Astrocyte of the cerebellum (primary cell): Measurements from ENCODE around the gene PCSK1.
A peak's percentile ranks its signal among the peaks of the same experiment; 100 is the strongest.
"Not testable (repeated sequence)": the region's sequence is repeated elsewhere in the genome, so short reads cannot be mapped to it uniquely, and the experiment has no call there.

Experiments
- DNase-seq: peaks from one replicate; pipeline ENCODE4 v3.0.0-alpha.2; 2011; ENCODE audit warnings: low read depth
- H3K4me3 ChIP-seq: 2 replicates; pipeline ENCODE4 v1.5.1; 2011; ENCODE audit warnings: mild to moderate bottlenecking, low read depth, low read length, moderate library complexity
- CTCF ChIP-seq: IDR thresholded peaks from 2 replicates; pipeline ENCODE4 v1.5.1; 2012; ENCODE audit warnings: low read length, low read depth, moderate library complexity, mild to moderate bottlenecking; ENCODE audit errors: missing control alignments
- in situ Hi-C: cut with HindIII; loops from 2 replicates; pipeline ENCODE4 v1.10.0; 2017; ENCODE audit warnings: low sequenced_read_pairs

PCSK1 gene

GRCh38 chr5:96402500-96402899 is 30.5 kb downstream of the PCSK1 start:
- in situ Hi-C loops, result no loop called here
- H3K4me3 ChIP-seq, result no peak overlapping the region
- no peak for DNase-seq
- no peak for TF ChIP-seq CTCF

GRCh38 chr5:96396878-96397277 is 36.2 kb downstream of the PCSK1 start:
- no peak for DNase-seq
- H3K4me3 ChIP-seq, result no peak overlapping the region
- in situ Hi-C loops, result no loop called here
- TF ChIP-seq CTCF, result no peak

GRCh38 chr5:96395295-96395694 is 37.8 kb downstream of the PCSK1 start:
- in situ Hi-C loops, H3K4me3 ChIP-seq, DNase-seq: not testable (repeated sequence)

GRCh38 chr5:96391921-96392320 is 41.1 kb downstream of the PCSK1 start:
- TF ChIP-seq CTCF, result no peak
- in situ Hi-C loops, result no loop called here
- no peak overlapping the region for H3K4me3 ChIP-seq

GRCh38 chr5:96388176-96388575 is 44.9 kb downstream of the PCSK1 start:
- TF ChIP-seq CTCF, result no peak
- no peak overlapping the region for H3K4me3 ChIP-seq
- DNase-seq, result peak; percentile 1
- in situ Hi-C loops, result no loop called here

More at GRCh38 chr5:96391921-96392320, 41.1 kb downstream of the PCSK1 start:
- DNase-seq, result no peak

GRCh38 chr5:96387616-96388015 is 45.4 kb downstream of the PCSK1 start:
- H3K4me3 ChIP-seq, result no peak overlapping the region
- no peak for DNase-seq
- in situ Hi-C loops, result no loop called here
- no peak for TF ChIP-seq CTCF

- no peak for TF ChIP-seq CTCF
- in situ Hi-C loops, result no loop called here
Measured at GRCh38 chr5:96385538-96385937, 47.5 kb downstream of the PCSK1 start.

More at GRCh38 chr5:96385538-96385937, 47.5 kb downstream of the PCSK1 start:
- DNase-seq, result no peak
- no peak overlapping the region for H3K4me3 ChIP-seq
